ENCODE results near the gene LDHB.
"Not testable (repeated sequence)": the region's sequence is repeated elsewhere in the genome, so short reads cannot be mapped to it uniquely, and the experiment has no call there.

LDHB gene

GRCh38 chr12:21665816-21666215 is 8.2 kb upstream of the LDHB start:
- TF ChIP-seq POU6F1 (CRISPR knock-in tag; IDR thresholded peaks at IDR 0.05; ENCODE audit: borderline replicate concordance, low read depth), result no peak
- no peak for TF ChIP-seq GLIS3 (CRISPR knock-in tag; IDR thresholded peaks at IDR 0.05)
- no peak for TF ChIP-seq ARNTL (CRISPR knock-in tag; IDR thresholded peaks at IDR 0.05; ENCODE audit: borderline replicate concordance, low read depth)
- no peak for TF ChIP-seq PPARA (CRISPR knock-in tag; IDR thresholded peaks at IDR 0.05; ENCODE audit: borderline replicate concordance)
- TF ChIP-seq ESRRG (CRISPR knock-in tag; IDR thresholded peaks at IDR 0.05), result no peak
- no peak for TF ChIP-seq ZC3H10 (CRISPR knock-in tag; IDR thresholded peaks at IDR 0.05)
- TF ChIP-seq CSDC2 (CRISPR knock-in tag; IDR thresholded peaks at IDR 0.05), result no peak
- TF ChIP-seq ZFP30 (CRISPR knock-in tag; IDR thresholded peaks at IDR 0.05), result no peak
- no peak for ATAC-seq

- TF ChIP-seq TCF4 (CRISPR knock-in tag; IDR thresholded peaks at IDR 0.05; ENCODE audit: borderline replicate concordance), result no peak
- TF ChIP-seq SNAI2 (CRISPR knock-in tag; IDR thresholded peaks at IDR 0.05), result no peak
- no peak for TF ChIP-seq ZNF8 (CRISPR knock-in tag; IDR thresholded peaks at IDR 0.05)
- TF ChIP-seq ZFP3 (CRISPR knock-in tag; IDR thresholded peaks at IDR 0.05), result no peak
- no peak for TF ChIP-seq CREB5 (CRISPR knock-in tag; IDR thresholded peaks at IDR 0.05; ENCODE audit: low read depth)
- TF ChIP-seq PPARA (CRISPR knock-in tag; IDR thresholded peaks at IDR 0.05; ENCODE audit: borderline replicate concordance), result no peak
- TF ChIP-seq ZNF70 (CRISPR knock-in tag; IDR thresholded peaks at IDR 0.05), result no peak
- no peak for TF ChIP-seq ZNF565 (CRISPR knock-in tag; conservative IDR thresholded peaks at IDR 0.05; ENCODE audit: low read depth)
- no peak for TF ChIP-seq ESRRG (CRISPR knock-in tag; IDR thresholded peaks at IDR 0.05)
- TF ChIP-seq TOX (CRISPR knock-in tag; IDR thresholded peaks at IDR 0.05; ENCODE audit: borderline replicate concordance), result no peak
- ATAC-seq, result no peak
Observed at GRCh38 chr12:21662122-21662792, 4.6 kb upstream of the LDHB start.

GRCh38 chr12:21661396-21662093 is 3.9 kb upstream of the LDHB start:
- not testable (repeated sequence) for ATAC-seq

GRCh38 chr12:21659383-21659782 is 1.7 kb upstream of the LDHB start:
- TF ChIP-seq BACH2 (CRISPR knock-in tag; IDR thresholded peaks at IDR 0.05; ENCODE audit: borderline replicate concordance) (no peak), TCF4 (CRISPR knock-in tag; IDR thresholded peaks at IDR 0.05; ENCODE audit: borderline replicate concordance) (no peak), ZNF70 (CRISPR knock-in tag; IDR thresholded peaks at IDR 0.05) (no peak), CSDC2 (CRISPR knock-in tag; IDR thresholded peaks at IDR 0.05) (no peak), ZNF565 (CRISPR knock-in tag; conservative IDR thresholded peaks at IDR 0.05; ENCODE audit: low read depth) (no peak), RARB (CRISPR knock-in tag; IDR thresholded peaks at IDR 0.05) (no peak), ZFP3 (CRISPR knock-in tag; IDR thresholded peaks at IDR 0.05) (no peak), TOX (CRISPR knock-in tag; IDR thresholded peaks at IDR 0.05; ENCODE audit: borderline replicate concordance) (no peak), ARNTL (CRISPR knock-in tag; IDR thresholded peaks at IDR 0.05; ENCODE audit: borderline replicate concordance, low read depth) (no peak), ISL1 (CRISPR knock-in tag; IDR thresholded peaks at IDR 0.05) (no peak), GLIS3 (CRISPR knock-in tag; IDR thresholded peaks at IDR 0.05) (no peak), ZNF8 (CRISPR knock-in tag; IDR thresholded peaks at IDR 0.05) (no peak), POU6F1 (CRISPR knock-in tag; IDR thresholded peaks at IDR 0.05; ENCODE audit: borderline replicate concordance, low read depth) (no peak), PATZ1 (CRISPR knock-in tag; IDR thresholded peaks at IDR 0.05; ENCODE audit: borderline replicate concordance) (no peak)
- ATAC-seq, result no peak
